GM20000 (cell line): Measurements from ENCODE around the gene MRPS10.
"Not testable (repeated sequence)": the region's sequence is repeated elsewhere in the genome, so short reads cannot be mapped to it uniquely, and the experiment has no call there.

ENCODE experiments used
- DNase-seq: peaks from one replicate; pipeline ENCODE4 v3.0.0; 2012; ENCODE audit warnings: low spot score
- TF ChIP-seq, protein P1 (sequence below): IDR thresholded peaks from 2 replicates; pipeline ENCODE4 v1.5.1; 2012; ENCODE audit warnings: mild to moderate bottlenecking, control low read depth; ENCODE audit errors: extremely low read depth, missing control alignments

MRPS10 gene

DNA sequence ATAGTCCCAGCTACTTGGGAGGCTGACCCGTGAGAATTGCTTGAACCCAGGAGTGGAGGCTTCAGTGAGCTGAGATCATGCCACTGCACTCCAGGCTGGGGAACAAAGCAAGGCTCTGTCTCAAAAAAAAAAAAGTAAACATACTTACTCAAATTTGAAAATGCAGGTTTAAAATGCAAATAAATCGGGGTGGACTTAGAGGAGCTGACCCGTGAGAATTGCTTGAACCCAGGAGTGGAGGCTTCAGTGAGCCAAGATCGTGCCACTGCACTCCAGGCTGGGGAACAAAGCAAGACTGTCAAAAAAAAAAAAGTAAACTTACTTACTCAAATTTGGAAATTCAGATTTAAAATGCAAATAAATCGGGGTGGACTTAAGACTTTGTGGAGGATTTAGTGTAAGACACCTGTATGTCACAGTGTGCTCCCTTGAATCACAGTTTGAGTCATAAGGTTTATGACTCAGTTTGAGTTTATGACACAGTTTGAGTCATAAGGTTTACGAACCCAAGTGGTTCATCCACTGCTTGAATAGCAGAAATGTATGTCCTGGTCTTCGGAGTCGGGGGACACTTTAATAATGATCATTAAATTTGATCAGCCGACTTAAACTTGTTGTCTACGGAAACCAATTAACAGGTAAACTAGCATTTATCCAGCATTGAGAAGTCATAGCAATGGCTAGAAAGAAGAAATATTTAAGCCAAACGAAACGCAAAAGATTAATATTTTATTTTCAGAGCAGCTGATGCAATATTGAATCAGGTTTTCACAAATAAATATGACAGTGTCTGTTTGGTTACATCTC is 6.8 kb upstream of the MRPS10 start:
- TF ChIP-seq, protein P1, sequence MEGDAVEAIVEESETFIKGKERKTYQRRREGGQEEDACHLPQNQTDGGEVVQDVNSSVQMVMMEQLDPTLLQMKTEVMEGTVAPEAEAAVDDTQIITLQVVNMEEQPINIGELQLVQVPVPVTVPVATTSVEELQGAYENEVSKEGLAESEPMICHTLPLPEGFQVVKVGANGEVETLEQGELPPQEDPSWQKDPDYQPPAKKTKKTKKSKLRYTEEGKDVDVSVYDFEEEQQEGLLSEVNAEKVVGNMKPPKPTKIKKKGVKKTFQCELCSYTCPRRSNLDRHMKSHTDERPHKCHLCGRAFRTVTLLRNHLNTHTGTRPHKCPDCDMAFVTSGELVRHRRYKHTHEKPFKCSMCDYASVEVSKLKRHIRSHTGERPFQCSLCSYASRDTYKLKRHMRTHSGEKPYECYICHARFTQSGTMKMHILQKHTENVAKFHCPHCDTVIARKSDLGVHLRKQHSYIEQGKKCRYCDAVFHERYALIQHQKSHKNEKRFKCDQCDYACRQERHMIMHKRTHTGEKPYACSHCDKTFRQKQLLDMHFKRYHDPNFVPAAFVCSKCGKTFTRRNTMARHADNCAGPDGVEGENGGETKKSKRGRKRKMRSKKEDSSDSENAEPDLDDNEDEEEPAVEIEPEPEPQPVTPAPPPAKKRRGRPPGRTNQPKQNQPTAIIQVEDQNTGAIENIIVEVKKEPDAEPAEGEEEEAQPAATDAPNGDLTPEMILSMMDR = no peak
- DNase-seq = peak; percentile 71

- TF ChIP-seq, protein P1 = no peak
- no peak for DNase-seq
These were observed 4.8 kb upstream of the MRPS10 start for GRCh38 chr6:42222448-42222847.

GRCh38 chr6:42221546-42221945 is 3.9 kb upstream of the MRPS10 start:
- no peak for DNase-seq
- TF ChIP-seq, protein P1 = no peak

DNA sequence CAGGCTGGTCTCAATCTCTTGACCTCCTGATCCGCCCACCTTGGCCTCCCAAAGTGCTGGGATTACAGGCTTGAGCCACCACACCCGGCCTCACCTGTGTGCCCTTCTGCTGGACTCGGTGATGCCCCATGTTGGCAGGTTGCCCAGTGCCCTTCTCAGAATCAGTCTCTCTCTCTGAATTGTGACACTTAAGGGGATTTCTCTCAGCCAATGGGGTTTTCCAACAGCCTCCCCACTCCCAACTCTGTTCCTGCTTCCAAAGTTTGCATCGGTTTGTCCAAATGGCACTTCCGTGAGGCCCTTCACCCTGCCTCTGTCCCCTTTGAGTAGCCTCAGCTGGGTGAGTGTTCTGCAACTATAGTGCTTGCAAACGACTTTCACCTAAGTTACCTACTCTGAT is 3.1 kb upstream of the MRPS10 start:
- TF ChIP-seq, protein P1 = no peak

DNA sequence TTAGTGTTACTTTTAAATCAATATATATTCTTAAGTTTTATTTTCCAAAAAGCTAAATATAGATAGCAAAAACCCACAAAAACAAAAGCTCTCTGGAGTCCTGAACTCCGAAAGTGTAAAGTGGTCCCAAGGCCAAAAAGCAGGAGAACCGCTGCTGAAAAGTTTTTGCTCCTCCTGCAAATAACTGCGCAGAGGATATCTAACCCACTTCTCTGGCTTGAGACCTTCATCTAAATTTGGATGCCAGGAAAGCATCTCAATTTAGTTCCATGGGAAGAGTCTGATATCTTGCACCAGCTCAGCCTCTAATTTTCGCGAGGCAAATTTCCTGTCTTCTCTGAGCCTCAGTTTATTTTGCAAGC is 523 bp downstream of the MRPS10 start:
- DNase-seq = no peak
- TF ChIP-seq, protein P1 = no peak

More for the DNA sequence above, 3.1 kb upstream of the MRPS10 start:
- DNase-seq = no peak

DNA sequence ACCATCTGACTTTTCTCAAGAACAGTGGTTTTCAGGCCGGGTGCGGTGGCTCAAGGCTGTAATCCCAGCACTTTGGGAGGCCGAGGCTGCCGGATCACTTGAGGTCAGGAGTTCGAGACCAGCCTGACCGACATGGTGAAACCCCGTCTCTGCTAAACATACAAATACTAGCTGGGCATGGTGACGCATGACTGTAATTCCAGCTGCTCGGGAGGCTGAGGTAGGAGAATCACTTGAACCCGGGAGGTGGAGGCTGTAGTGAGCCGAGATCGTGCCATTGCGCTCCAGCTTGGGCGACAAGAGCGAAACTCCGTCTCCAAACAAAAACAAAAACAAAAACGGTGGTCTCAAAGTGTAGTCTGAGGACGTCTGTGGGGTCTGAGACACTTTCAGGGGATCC is 1.2 kb downstream of the MRPS10 start:
- DNase-seq = not testable (repeated sequence)

DNA sequence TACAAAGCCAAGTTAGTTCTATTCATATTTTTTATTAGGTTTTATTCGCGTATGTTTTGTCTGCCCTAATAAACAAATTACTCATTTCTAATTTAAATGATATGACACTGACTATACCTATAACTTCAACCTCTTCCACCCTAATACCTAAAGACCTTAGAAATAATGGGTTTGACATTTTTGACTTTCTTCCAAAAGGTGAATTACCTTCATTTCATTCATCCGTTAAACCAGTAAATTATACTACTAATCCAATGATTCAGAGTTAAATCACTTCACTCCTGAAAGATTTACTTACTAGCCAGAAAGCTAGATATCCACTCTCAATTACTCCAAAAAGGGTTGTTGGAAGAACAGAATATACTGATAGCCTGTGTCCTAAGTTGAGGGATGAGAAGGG is 5.2 kb downstream of the MRPS10 start:
- no peak for DNase-seq
- TF ChIP-seq, protein P1 = no peak

DNA sequence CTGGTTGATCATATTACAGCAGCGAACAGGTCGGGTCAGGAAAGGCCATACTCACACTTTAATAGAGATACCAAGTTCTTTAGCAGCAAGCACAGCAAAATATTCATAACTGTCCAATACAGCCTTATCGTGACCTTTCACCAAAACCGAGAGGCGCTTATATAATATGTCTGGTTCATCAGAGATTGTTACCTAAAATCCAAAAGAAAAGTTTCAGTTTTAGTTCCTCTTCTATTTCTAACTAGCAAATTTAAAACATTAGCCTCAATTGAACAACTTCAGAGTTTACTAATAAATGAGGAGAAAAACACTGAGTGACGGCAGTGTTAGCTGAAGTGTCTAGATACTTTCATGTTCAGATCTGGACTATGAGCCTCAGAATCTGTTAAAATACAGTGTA is 5.9 kb downstream of the MRPS10 start:
- TF ChIP-seq, protein P1 = no peak
- peak; percentile 25 for DNase-seq
